SU-DHL-6 (cell line): Measurements from ENCODE around the gene MATCAP1.

Experiments
- H2AFZ ChIP-seq: fragments of 200-600 bp; sonication (generic); 2 replicates; pipeline ENCODE4 v1.6.1; 2014; ENCODE audit warnings: low read depth, mild to moderate bottlenecking, moderate library complexity, mixed read lengths, antibody characterized with exemption, low read length; ENCODE audit not compliant: severe bottlenecking
- H3F3A ChIP-seq: fragments of 200-600 bp; shearing (Covaris generic); 2 replicates; pipeline ENCODE4 v1.6.0; 2016; ENCODE audit warnings: antibody characterized with exemption, mild to moderate bottlenecking; ENCODE audit not compliant: insufficient read depth
- H3K27ac ChIP-seq: fragments of 200-600 bp; sonication (generic); 2 replicates; pipeline ENCODE4 v1.5.1; 2016; ENCODE audit warnings: low read depth, mild to moderate bottlenecking, low read length, moderate library complexity, mixed read lengths
- H3K27me3 ChIP-seq: fragments of 200-600 bp; sonication (generic), shearing (Covaris generic); 2 replicates; pipeline ENCODE4 v1.6.0; 2014; ENCODE audit warnings: mild to moderate bottlenecking, low read length
- H3K36me3 ChIP-seq: fragments of 200-600 bp; sonication (generic); 2 replicates; pipeline ENCODE4 v1.6.1; 2014; ENCODE audit warnings: mild to moderate bottlenecking, low read length, mixed read lengths
- H3K4me2 ChIP-seq: fragments of 300-600, 200-600 bp; shearing (Covaris generic), sonication (generic); 2 replicates; pipeline ENCODE4 v1.6.0; 2014; ENCODE audit warnings: low read length, low read depth, mild to moderate bottlenecking; ENCODE audit not compliant: poor library complexity, severe bottlenecking
- H3K4me3 ChIP-seq: fragments of 200-600 bp; sonication (generic); 2 replicates; pipeline ENCODE4 v1.5.1; 2014; ENCODE audit warnings: antibody characterized with exemption, low read length, mild to moderate bottlenecking, mixed read lengths; ENCODE audit not compliant: insufficient read depth, poor library complexity, severe bottlenecking
- H3K79me2 ChIP-seq: fragments of 200-600 bp; sonication (generic); 2 replicates; pipeline ENCODE4 v1.6.1; 2014; ENCODE audit warnings: mild to moderate bottlenecking, low read length, moderate library complexity; ENCODE audit not compliant: insufficient read depth
- H3K9ac ChIP-seq: fragments of 200-600 bp; sonication (generic); 2 replicates; pipeline ENCODE4 v1.7.0; 2014; ENCODE audit warnings: mild to moderate bottlenecking, low read length
- H3K9me2 ChIP-seq: fragments of 200-600 bp; sonication (generic); replicated peaks from 2 replicates; pipeline ENCODE4 v1.6.1; 2014; ENCODE audit warnings: low read length; ENCODE audit not compliant: insufficient read depth
- H3K9me3 ChIP-seq: fragments of 200-600 bp; sonication (generic); 2 replicates; pipeline ENCODE4 v1.6.1; 2014; ENCODE audit warnings: low read length, mixed read lengths; ENCODE audit not compliant: insufficient read depth
- H4K20me1 ChIP-seq: fragments of 200-600 bp; sonication (generic); 2 replicates; pipeline ENCODE4 v1.6.1; 2014; ENCODE audit warnings: low read depth, mild to moderate bottlenecking, antibody characterized with exemption, low read length, moderate library complexity, mixed read lengths
- CTCF ChIP-seq: fragments of 200-600 bp; sonication (generic); IDR thresholded peaks from one replicate; pipeline ENCODE4 v1.5.1; 2017; ENCODE audit warnings: antibody characterized with exemption, mild to moderate bottlenecking, low read length, moderate library complexity; ENCODE audit not compliant: insufficient read depth, poor library complexity, severe bottlenecking
- EZH2phosphoT487 ChIP-seq: fragments of 200-600 bp; sonication (generic), shearing (Covaris generic); conservative IDR thresholded peaks from 2 replicates; pipeline ENCODE4 v1.6.1; 2018; ENCODE audit warnings: mild to moderate bottlenecking, antibody characterized with exemption, low read length, moderate library complexity, mixed read lengths

The MATCAP1 gene

DNA sequence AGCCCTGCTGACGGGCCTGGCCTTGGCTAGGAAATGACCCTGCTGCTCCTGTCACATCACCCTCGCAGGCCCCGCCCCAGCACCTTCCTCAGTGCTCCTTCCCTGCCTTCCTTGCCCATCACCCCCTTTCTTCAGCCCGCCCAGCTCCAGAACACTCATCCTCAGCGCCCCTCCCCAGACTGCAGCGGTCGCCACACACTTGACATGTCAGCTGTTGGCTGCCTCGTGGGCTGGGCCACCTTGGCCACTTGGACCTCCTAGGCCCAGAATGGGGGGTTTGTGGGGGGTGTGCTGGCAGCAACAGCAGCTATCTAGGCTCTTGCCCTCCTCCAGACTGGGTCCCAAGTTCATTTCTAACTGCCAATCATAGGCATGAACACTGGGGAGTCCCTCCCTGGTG lies 25.8 kb upstream of the MATCAP1 start:
- H3K9me3 ChIP-seq, result no peaks in the 10 kb centered on the region
- H4K20me1 ChIP-seq, result no peaks in the 10 kb centered on the region
- no peaks in the 10 kb centered on the region for H3K79me2 ChIP-seq
- H3K9me2 ChIP-seq, result no peaks in the 10 kb centered on the region
- H3K27me3 ChIP-seq, result no peaks in the 10 kb centered on the region
- H3F3A ChIP-seq, result no peaks in the 10 kb centered on the region
- H3K36me3 ChIP-seq, result no peaks in the 10 kb centered on the region
- H3K4me2 ChIP-seq, result no peak overlapping the region
- no peak for TF ChIP-seq EZH2phosphoT487
- TF ChIP-seq CTCF, result no peak
- no peak overlapping the region for H2AFZ ChIP-seq
- H3K27ac ChIP-seq, result no peak overlapping the region
- no peak overlapping the region for H3K4me3 ChIP-seq
- H3K9ac ChIP-seq, result no peak overlapping the region

GRCh38 chr16:67208154-67208896 lies 24.6 kb upstream of the MATCAP1 start:
- no peak overlapping the region for H3K27ac ChIP-seq
- H3K27me3 ChIP-seq, result no peaks in the 10 kb centered on the region
- TF ChIP-seq EZH2phosphoT487 (no peak), CTCF (no peak)
- no peaks in the 10 kb centered on the region for H3K79me2 ChIP-seq
- H3K9me3 ChIP-seq, result no peaks in the 10 kb centered on the region
- H2AFZ ChIP-seq, result no peak overlapping the region
- H3K9me2 ChIP-seq, result no peaks in the 10 kb centered on the region
- H3K4me3 ChIP-seq, result no peak overlapping the region
- no peaks in the 10 kb centered on the region for H3F3A ChIP-seq
- no peak overlapping the region for H3K4me2 ChIP-seq
- H3K36me3 ChIP-seq, result no peaks in the 10 kb centered on the region
- H3K9ac ChIP-seq, result no peak overlapping the region
- H4K20me1 ChIP-seq, result no peaks in the 10 kb centered on the region

- Histone ChIP-seq H3K79me2 (no peaks in the 10 kb centered on the region), H4K20me1 (no peaks in the 10 kb centered on the region), H3K9ac (no peak overlapping the region), H3K4me2 (no peak overlapping the region), H3K4me3 (no peak overlapping the region), H3F3A (no peaks in the 10 kb centered on the region), H3K9me3 (no peaks in the 10 kb centered on the region), H2AFZ (no peak overlapping the region), H3K27me3 (no peaks in the 10 kb centered on the region), H3K36me3 (no peaks in the 10 kb centered on the region), H3K9me2 (no peaks in the 10 kb centered on the region), H3K27ac (no peak overlapping the region)
- TF ChIP-seq CTCF, result no peak
- TF ChIP-seq EZH2phosphoT487, result no peak
These were observed 23.7 kb upstream of the MATCAP1 start for GRCh38 chr16:67207249-67208091.
